ENCODE measurements around the gene AARS1.
"Not testable (repeated sequence)": the region's sequence is repeated elsewhere in the genome, so short reads cannot be mapped to it uniquely, and the experiment has no call there.

- not testable (repeated sequence) for TF ChIP-seq CTCF (conservative IDR thresholded peaks at IDR 0.05; ENCODE audit: low read depth in 2 of 2); EZH2 (IDR thresholded peaks at IDR 0.05; ENCODE audit: low read depth, unreplicated experiment); POLR2AphosphoS5 (IDR thresholded peaks at IDR 0.05; ENCODE audit: low read depth); ETS1 (IDR thresholded peaks at IDR 0.05)
Measured at GRCh38 chr16:70249697-70250096, 39.6 kb downstream of the AARS1 start.

Measured in GM23338 (cell line).